ENCODE measurements around the gene DACH1. TPM values are rescaled to one million over a fixed set of nuclear protein-coding genes. Genes with fewer than 3 reads are reported as not detected.

The DACH1 gene
- total and polyA plus RNA-seq, 12 donors: 1.2 to 5.2 (median 2.6) TPM

GRCh38 chr13:71701741-71702140 is 165.3 kb downstream of the DACH1 start:
- ATAC-seq (no peak), DNase-seq (no peak)
- no peak for TF ChIP-seq CTCF (IDR thresholded peaks at IDR 0.05)
- Histone ChIP-seq H3K36me3 (no peaks in the 10 kb centered on the region), H3K9me3 (no peaks in the 10 kb centered on the region), H3K27me3 (no peaks in the 10 kb centered on the region), H3K4me1 (peaks cover 0 to 4% (median 0%) of the 10 kb centered on the region in 9 donors), H3K27ac (no peak overlapping the region), H3K4me3 (no peak overlapping the region)
- WGBS, 2 donors: 92 to 94% methylated on average over 4 of the region's 4 CpGs
- intact Hi-C loops (cut with DNase I): no loop called here

- no peak for TF ChIP-seq CTCF (IDR thresholded peaks at IDR 0.05)
- no peak for ATAC-seq
- WGBS, 2 donors: 90 to 93% methylated on average over 2 of the region's 2 CpGs
- Histone ChIP-seq H3K27ac (no peak overlapping the region), H3K4me3 (no peak overlapping the region), H3K4me1 (peaks cover 0 to 2% (median 0%) of the 10 kb centered on the region in 9 donors), H3K9me3 (no peaks in the 10 kb centered on the region), H3K27me3 (no peaks in the 10 kb centered on the region), H3K36me3 (no peaks in the 10 kb centered on the region)
- DNase-seq: no peak
- intact Hi-C loops (cut with DNase I): no loop called here
These were observed 167.7 kb downstream of the DACH1 start for GRCh38 chr13:71699342-71699741.

- Histone ChIP-seq H3K4me3 (no peak overlapping the region), H3K9me3 (no peaks in the 10 kb centered on the region), H3K36me3 (no peaks in the 10 kb centered on the region), H3K27ac (no peak overlapping the region), H3K4me1 (no peaks in the 10 kb centered on the region), H3K27me3 (no peaks in the 10 kb centered on the region)
- WGBS, 2 donors: 95 to 97% methylated on average over 1 of the region's 1 CpG
- TF ChIP-seq CTCF (IDR thresholded peaks at IDR 0.05): no peak
- intact Hi-C loops (cut with DNase I): no loop called here
- DNase-seq: no peak
- ATAC-seq: no peak
These were observed 171.3 kb downstream of the DACH1 start for GRCh38 chr13:71695662-71696061.

GRCh38 chr13:71685072-71685471 is 181.9 kb downstream of the DACH1 start:
- H3K4me3 ChIP-seq: no peak overlapping the region
- WGBS, 2 donors: 68 to 71% methylated on average over 3 of the region's 3 CpGs
- H3K4me1 ChIP-seq: no peaks in the 10 kb centered on the region
- H3K9me3 ChIP-seq: no peaks in the 10 kb centered on the region
- peaks cover 0 to 5% (median 0%) of the 10 kb centered on the region in 9 donors for H3K36me3 ChIP-seq
- DNase-seq: no peak
- no peak for TF ChIP-seq CTCF (IDR thresholded peaks at IDR 0.05)
- H3K27me3 ChIP-seq: no peaks in the 10 kb centered on the region
- intact Hi-C loops (cut with DNase I): no loop called here
- no peak overlapping the region for H3K27ac ChIP-seq
- ATAC-seq: no peak

All from heart right ventricle (tissue), 16 donors.